Neuronal stem cell (in vitro differentiated cells): ENCODE results near the gene C1QTNF9.

ENCODE experiments used
- DNase-seq: peaks from one replicate; pipeline ENCODE4 v3.0.0-alpha.2; 2013; ENCODE audit warnings: low spot score
- H2AFZ ChIP-seq: one replicate; pipeline ENCODE4 v1.6.1; 2013; ENCODE audit warnings: mild to moderate bottlenecking, low read length, inconsistent platforms
- H2AK5ac ChIP-seq: 2 replicates; pipeline ENCODE4 v1.6.1; 2013; ENCODE audit warnings: low read depth, mild to moderate bottlenecking, inconsistent platforms, low read length, moderate library complexity, mixed read lengths
- H2BK120ac ChIP-seq: 2 replicates; pipeline ENCODE4 v1.6.1; 2013; ENCODE audit warnings: low read depth, mild to moderate bottlenecking, inconsistent platforms, low read length, moderate library complexity, mixed read lengths
- H2BK12ac ChIP-seq: one replicate; pipeline ENCODE4 v1.6.1; 2013; ENCODE audit warnings: low read length, inconsistent platforms
- H2BK15ac ChIP-seq: 2 replicates; pipeline ENCODE4 v1.6.1; 2013; ENCODE audit warnings: mild to moderate bottlenecking, low read length, inconsistent platforms, mixed read lengths
- H2BK5ac ChIP-seq: one replicate; pipeline ENCODE4 v1.6.1; 2013; ENCODE audit warnings: inconsistent platforms, mild to moderate bottlenecking, low read length, moderate library complexity
- H3K14ac ChIP-seq: one replicate; pipeline ENCODE4 v1.6.1; 2013; ENCODE audit warnings: low read length, inconsistent platforms
- H3K18ac ChIP-seq: 2 replicates; pipeline ENCODE4 v1.6.1; 2013; ENCODE audit warnings: low read length, inconsistent platforms
- H3K23ac ChIP-seq: 2 replicates; pipeline ENCODE4 v1.6.1; 2013; ENCODE audit warnings: low read depth, mild to moderate bottlenecking, mixed read lengths, low read length, inconsistent platforms; ENCODE audit not compliant: poor library complexity
- H3K27ac ChIP-seq: replicated peaks from 3 replicates; pipeline ENCODE4 v1.5.1; 2013; ENCODE audit warnings: low read length, inconsistent platforms
- H3K27me3 ChIP-seq, 3 experiments: 2 replicates each; pipeline ENCODE4 v1.6.1; 2013; ENCODE audit warnings: low read length in 3 of 3, mild to moderate bottlenecking in 2 of 3, inconsistent platforms in 1 of 3, low read depth in 1 of 3, mixed read lengths in 1 of 3, moderate library complexity in 1 of 3; ENCODE audit not compliant: control insufficient read depth in 3 of 3, insufficient read depth in 3 of 3
- H3K36me3 ChIP-seq, 2 donors: replicated peaks in 1 of 2; 2 replicates each; pipeline ENCODE4 v1.6.1; 2013; ENCODE audit warnings: low read length in 2 of 2; ENCODE audit not compliant: control insufficient read depth in 2 of 2, insufficient read depth in 2 of 2
- H3K4ac ChIP-seq: 2 replicates; pipeline ENCODE4 v1.6.1; 2013; ENCODE audit warnings: inconsistent platforms, mild to moderate bottlenecking, low read length, moderate library complexity
- H3K4me1 ChIP-seq, 2 donors: 1 replicate in 1 of 2; 2 replicates in 1 of 2; pipeline ENCODE4 v1.6.1; 2013; ENCODE audit warnings: low read length in 2 of 2, low read depth in 1 of 2; ENCODE audit not compliant: control insufficient read depth in 2 of 2, insufficient read depth in 1 of 2
- H3K4me2 ChIP-seq: one replicate; pipeline ENCODE4 v1.6.1; 2013; ENCODE audit warnings: mild to moderate bottlenecking, low read length, inconsistent platforms; ENCODE audit not compliant: insufficient read depth, poor library complexity, severe bottlenecking
- H3K4me3 ChIP-seq, 2 donors: 2 replicates each; pipeline ENCODE4 v1.5.1; 2013; ENCODE audit warnings: low read length in 2 of 2, mild to moderate bottlenecking in 2 of 2, inconsistent platforms in 1 of 2, moderate library complexity in 1 of 2
- H3K79me1 ChIP-seq: one replicate; pipeline ENCODE4 v1.6.1; 2013; ENCODE audit warnings: low read depth, mild to moderate bottlenecking, inconsistent platforms, low read length, moderate library complexity
- H3K9ac ChIP-seq: one replicate; pipeline ENCODE4 v1.6.1; 2013; ENCODE audit warnings: mild to moderate bottlenecking, low read depth, low read length, inconsistent platforms; ENCODE audit not compliant: poor library complexity
- H3K9me3 ChIP-seq, 2 donors: replicated peaks in 1 of 2; 2 replicates each; pipeline versions ENCODE3 to v1.6.1; 2013; ENCODE audit warnings: low read length in 2 of 2, mild to moderate bottlenecking in 2 of 2, inconsistent platforms in 1 of 2, low read depth in 1 of 2, mixed read lengths in 1 of 2, moderate library complexity in 1 of 2; ENCODE audit not compliant: control insufficient read depth in 2 of 2, insufficient read depth in 1 of 2
- H4K8ac ChIP-seq: one replicate; pipeline ENCODE4 v1.6.1; 2013; ENCODE audit warnings: low read depth, mild to moderate bottlenecking, inconsistent platforms, low read length, moderate library complexity
- H4K91ac ChIP-seq: one replicate; pipeline ENCODE4 v1.6.1; 2013; ENCODE audit warnings: low read length, low read depth, mild to moderate bottlenecking, inconsistent platforms; ENCODE audit not compliant: poor library complexity
- WGBS, 2 donors: extraction: QIAGEN DNeasy Blood & Tissue Kit; methylation state at CpG; one replicate each; pipeline ENCODE4 v1.1.7; 2013; ENCODE audit warnings: missing lambda C conversion rate in 2 of 2, mixed read lengths in 1 of 2; ENCODE audit not compliant: insufficient read length in 2 of 2, insufficient replicate concordance in 1 of 2; ENCODE audit errors: extremely low coverage in 2 of 2; 5-methylcytosine and 5-hydroxymethylcytosine counted together

The C1QTNF9 gene

DNA sequence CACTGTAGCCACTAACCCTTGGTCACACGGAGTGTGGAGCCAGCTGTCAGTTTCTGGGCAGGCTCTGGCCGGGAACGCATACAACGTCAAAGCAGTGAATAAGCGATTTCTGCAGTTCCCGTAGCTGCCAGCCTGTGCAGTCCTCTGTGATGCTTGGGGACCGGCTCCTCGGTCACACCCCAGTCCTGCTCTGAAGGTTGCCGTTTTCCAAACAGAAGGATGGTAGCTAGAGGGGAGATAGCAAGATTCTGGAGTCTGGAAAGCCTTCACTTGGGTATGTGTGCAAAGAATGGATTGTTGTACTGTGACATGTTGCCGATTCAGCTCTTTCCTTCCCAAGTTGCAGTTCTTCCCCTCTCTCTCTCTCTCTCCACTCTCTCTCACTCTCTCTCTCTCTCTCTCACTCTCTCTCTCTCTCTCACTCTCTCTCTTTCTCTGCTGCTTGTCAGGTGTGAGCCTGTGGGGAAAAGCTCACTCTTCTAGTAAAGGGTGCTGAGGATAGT lies 38.7 kb upstream of the C1QTNF9 start:
- Histone ChIP-seq H3K23ac (no peak overlapping the region), H3K36me3 (peaks cover 0 to 10% of the 10 kb centered on the region in 2 donors), H3K18ac (no peak overlapping the region), H3K4me1 (peaks cover 17 to 26% of the 10 kb centered on the region in 2 donors), H3K27me3 (no peaks in the 10 kb centered on the region), H3K14ac (no peak overlapping the region), H3K4me2 (no peak overlapping the region), H4K8ac (no peak overlapping the region), H3K27ac (no peak overlapping the region), H2BK12ac (no peak overlapping the region), H2BK15ac (no peak overlapping the region), H2AK5ac (no peak overlapping the region), H2BK120ac (no peak overlapping the region), H4K91ac (no peak overlapping the region), H3K79me1 (peaks cover 4% of the 10 kb centered on the region), H3K4me3 (peak overlapping the region in 1 of 2 donors; percentile 12), H3K9ac (no peak overlapping the region), H2AFZ (no peak overlapping the region), H3K4ac (no peak overlapping the region), H3K9me3 (no peaks in the 10 kb centered on the region), H2BK5ac (no peak overlapping the region)
- WGBS, 2 donors: no CpG with 5 or more reads among the region's 10 CpGs
- no peak for DNase-seq

DNA sequence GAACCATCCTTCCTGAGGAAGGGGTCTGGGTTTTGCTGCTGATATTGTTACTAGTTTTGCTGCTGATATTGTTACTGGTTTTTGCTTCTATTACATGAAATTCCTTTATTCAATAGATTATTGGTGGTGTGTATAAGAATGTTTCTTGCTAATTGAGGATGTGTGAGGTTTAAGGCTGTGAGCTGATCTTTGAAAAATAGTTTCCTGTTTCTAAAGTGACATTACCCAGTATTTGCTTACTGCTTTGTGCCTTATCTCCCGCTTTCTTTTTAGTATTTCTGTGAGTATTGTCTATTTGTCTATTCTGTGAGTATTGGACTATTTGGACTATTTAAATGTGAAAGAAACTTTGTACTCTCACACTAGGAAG lies 38.2 kb upstream of the C1QTNF9 start:
- Histone ChIP-seq H3K4me1 (peaks cover 17 to 26% of the 10 kb centered on the region in 2 donors), H3K14ac (no peak overlapping the region), H3K36me3 (peaks cover 0 to 6% of the 10 kb centered on the region in 2 donors), H3K27ac (no peak overlapping the region), H4K8ac (no peak overlapping the region), H3K18ac (no peak overlapping the region), H2BK5ac (no peak overlapping the region), H3K23ac (no peak overlapping the region), H2BK120ac (no peak overlapping the region), H3K4ac (no peak overlapping the region), H2AFZ (no peak overlapping the region), H3K9me3 (no peaks in the 10 kb centered on the region), H2BK15ac (no peak overlapping the region), H3K4me3 (no peak overlapping the region), H2BK12ac (no peak overlapping the region), H3K4me2 (no peak overlapping the region), H3K9ac (no peak overlapping the region), H2AK5ac (no peak overlapping the region), H3K79me1 (peaks cover 4% of the 10 kb centered on the region), H3K27me3 (no peaks in the 10 kb centered on the region), H4K91ac (no peak overlapping the region)
- WGBS, 2 donors: no CpG with 5 or more reads among the region's 1 CpG
- DNase-seq: no peak

DNA sequence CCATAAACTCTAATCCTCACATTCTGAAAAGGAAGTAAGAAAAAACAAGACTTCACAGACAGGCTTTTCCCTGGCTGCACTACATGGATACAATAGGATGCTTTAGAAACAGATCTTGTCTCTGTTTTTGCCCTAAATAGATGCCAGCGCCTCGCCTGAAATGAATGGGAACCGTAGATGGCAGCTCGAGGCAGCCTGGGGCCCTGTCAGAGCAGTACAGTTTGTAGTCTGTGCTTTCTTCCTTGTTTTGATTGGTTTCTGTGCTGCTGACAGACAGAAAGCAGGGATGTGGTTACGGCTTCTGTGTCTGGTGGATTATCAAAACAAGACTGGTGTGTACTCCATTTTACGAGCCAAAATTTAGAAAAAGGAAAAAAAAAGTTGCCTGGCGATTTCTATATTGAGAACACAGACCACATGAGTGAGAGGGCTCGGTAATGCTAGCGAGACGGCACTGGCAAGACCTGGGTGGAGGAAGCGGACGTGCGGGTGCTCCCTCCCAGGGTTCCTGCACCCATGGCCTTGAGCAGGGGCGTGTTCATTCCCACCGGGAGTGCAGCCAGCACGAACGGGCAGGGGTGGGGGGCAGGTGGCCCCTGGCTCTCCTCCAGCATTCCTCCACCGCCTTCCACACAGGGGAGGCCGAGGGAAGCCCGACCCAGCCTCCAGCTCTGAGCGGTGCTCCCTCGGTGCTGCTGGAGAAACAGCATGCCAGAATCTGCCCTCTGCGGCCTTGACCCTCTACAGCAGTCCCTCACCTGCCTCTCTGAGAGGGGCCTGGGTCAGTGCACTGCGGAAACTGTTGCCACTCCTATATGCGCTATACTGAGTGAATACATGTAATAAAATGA lies 37.6 kb upstream of the C1QTNF9 start:
- no peak for DNase-seq
- WGBS, 2 donors: no CpG with 5 or more reads among the region's 25 CpGs

DNA sequence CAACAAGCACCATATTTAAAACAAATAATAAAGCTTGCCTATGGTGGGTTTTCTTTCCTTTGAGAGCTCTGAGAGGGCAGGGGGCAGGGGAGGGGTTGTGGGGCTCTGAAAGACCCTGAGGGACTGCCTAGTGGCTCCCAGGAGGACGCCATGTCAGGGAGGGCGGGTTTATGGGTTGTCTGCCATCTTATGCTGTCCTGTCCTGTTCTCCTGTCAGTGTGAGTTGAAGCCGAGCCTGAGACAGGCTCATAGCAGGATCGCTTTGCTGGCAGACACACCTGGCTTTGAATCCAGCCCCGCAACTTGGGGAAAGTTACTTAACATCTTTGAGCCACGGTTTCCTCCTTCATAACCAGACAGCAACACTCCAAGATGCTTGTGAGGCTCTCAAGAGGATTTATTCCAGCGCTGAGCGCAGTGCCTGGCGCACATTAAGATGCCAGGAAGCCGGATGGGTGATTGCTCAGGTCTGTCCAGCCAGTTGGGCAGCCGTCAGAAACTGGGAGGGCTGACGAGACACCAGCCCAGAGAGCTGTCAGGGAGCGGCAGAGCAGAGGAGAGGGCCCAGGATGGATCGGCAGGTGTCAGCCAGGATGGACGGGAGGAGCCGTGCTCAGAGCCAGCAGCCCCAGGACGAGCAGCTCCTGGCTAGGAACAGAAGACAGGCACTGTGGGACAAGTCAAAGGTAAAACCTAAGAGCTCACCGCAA lies 36.8 kb upstream of the C1QTNF9 start:
- Histone ChIP-seq H2AFZ (no peak overlapping the region), H4K91ac (no peak overlapping the region), H3K4me2 (no peak overlapping the region), H3K18ac (peak overlapping the region; percentile 65), H3K9me3 (no peaks in the 10 kb centered on the region), H3K14ac (peak overlapping the region; percentile 2), H2AK5ac (no peak overlapping the region), H3K9ac (no peak overlapping the region), H4K8ac (no peak overlapping the region), H3K4me1 (peaks cover 17 to 26% of the 10 kb centered on the region in 2 donors), H3K4ac (no peak overlapping the region), H3K79me1 (peaks cover 4% of the 10 kb centered on the region), H3K27me3 (no peaks in the 10 kb centered on the region), H3K4me3 (no peak overlapping the region), H3K36me3 (peaks cover 0 to 6% of the 10 kb centered on the region in 2 donors), H2BK15ac (no peak overlapping the region), H3K27ac (no peak overlapping the region), H3K23ac (peak overlapping the region; percentile 58), H2BK5ac (no peak overlapping the region), H2BK120ac (no peak overlapping the region), H2BK12ac (no peak overlapping the region)
- DNase-seq: no peak
- no CpG with 5 or more reads among the region's 18 CpGs for WGBS, 2 donors

More for the DNA sequence above, 37.6 kb upstream of the C1QTNF9 start:
- Histone ChIP-seq H2BK5ac (no peak overlapping the region), H3K4ac (no peak overlapping the region), H2AFZ (no peak overlapping the region), H3K4me2 (no peak overlapping the region), H3K4me3 (no peak overlapping the region), H3K27me3 (no peaks in the 10 kb centered on the region), H4K91ac (no peak overlapping the region), H2BK15ac (no peak overlapping the region), H3K9ac (peak overlapping the region; percentile 17), H3K79me1 (peaks cover 4% of the 10 kb centered on the region), H2BK120ac (no peak overlapping the region), H3K9me3 (no peaks in the 10 kb centered on the region), H3K14ac (peak overlapping the region; percentile 9), H2BK12ac (no peak overlapping the region), H3K18ac (peak overlapping the region; percentile 55), H3K36me3 (peaks cover 0 to 6% of the 10 kb centered on the region in 2 donors), H3K4me1 (peaks cover 17 to 26% of the 10 kb centered on the region in 2 donors), H3K27ac (no peak overlapping the region), H4K8ac (no peak overlapping the region), H2AK5ac (no peak overlapping the region), H3K23ac (no peak overlapping the region)
